ENCODE results near the gene HUS1B. TPM values are rescaled to one million over a fixed set of nuclear protein-coding genes. Genes with fewer than 3 reads are reported as not detected.

HUS1B gene
- total and polyA plus RNA-seq, 9 of the 15 experiments (the other 6 are each of a cell fraction or from before 2014, with no cell fraction given): 0.16 to 1.4 (median 0.38) TPM; not detected in 1

GRCh38 chr6:624979-625378 is 31.9 kb downstream of the HUS1B start:
- Histone ChIP-seq H3K79me2 (ENCODE audit: control insufficient read depth, insufficient read depth, low read length) (no peaks in the 10 kb centered on the region), H3K9me3 (replicated peaks; ENCODE audit: control insufficient read depth, insufficient read depth, low read depth, low read length) (no peaks in the 10 kb centered on the region), H3K36me3 (ENCODE audit: control insufficient read depth, insufficient read depth, low read length) (no peaks in the 10 kb centered on the region; the same call in 1 of the 3 replicates), H3K9ac (ENCODE audit: insufficient read depth in 1 of 2, low read depth in 2 of 2, low read length in 2 of 2) (no peak overlapping the region), H3K9me1 (ENCODE audit: control insufficient read depth, insufficient read depth, low read length) (no peaks in the 10 kb centered on the region), H2AFZ (ENCODE audit: low read depth, low read length) (no peak overlapping the region), H3K4me1 (replicated peaks in 1 of 2; ENCODE audit: control insufficient read depth in 2 of 2, insufficient read depth in 2 of 2, low read length in 2 of 2) (peaks cover 5 to 6% of the 10 kb centered on the region in 2 experiments; a peak in 2 of 5 replicates), H3K27ac (ENCODE audit: extremely low read depth, low read depth, low read length) (no peak overlapping the region), H3K27me3 (ENCODE audit: control insufficient read depth in 2 of 2, insufficient read depth in 2 of 2, low read length in 2 of 2) (no peaks in the 10 kb centered on the region; a peak in 1 of 5 replicates), H3K4me3 (no peak overlapping the region), H4K20me1 (replicated peaks; ENCODE audit: control insufficient read depth, insufficient read depth, low read length) (no peaks in the 10 kb centered on the region), H3K4me2 (ENCODE audit: insufficient read depth, low read length) (no peak overlapping the region)
- ATAC-seq: peak; percentile 74
- FAIRE-seq: peak; percentile 83
- CTCF ChIA-PET (ENCODE audit: low intra/inter-chr PET ratio): interaction anchor here (1.0 kb wide), 2 partner anchors 61 to 173 kb away, joined by 4 read pairs; no protein-coding TSS in a partner anchor
- BruUV-seq (replicated peaks): no TSS peak
- intact Hi-C loops (cut with micrococcal nuclease): loop anchor here (2.0 kb wide), 1 partner anchor 32 kb away; no protein-coding TSS in a partner anchor
- POLR2A ChIA-PET: interaction anchor here (1.0 kb wide), 1 partner anchor 379 kb away, joined by 3 read pairs; no protein-coding TSS in a partner anchor
- in situ Hi-C loops (cut with MboI): no loop called here
- 81% methylated on average over 11 of the region's 11 CpGs for WGBS (ENCODE audit: insufficient coverage, low coverage, missing lambda C conversion rate)
- DNase-seq (ENCODE audit: extremely low read depth in 1 of 4, low spot score in 3 of 4): peak in 2 of 4 experiments; percentile 22 to 40
- TF ChIP-seq RNF2 (IDR thresholded peaks at IDR 0.05) (no peak), GATAD2B (IDR thresholded peaks at IDR 0.05; ENCODE audit: borderline replicate concordance) (no peak), SP2 (IDR thresholded peaks at IDR 0.05; ENCODE audit: extremely low read depth, low read depth, low read length, poor library complexity, severe bottlenecking) (peak; percentile 14), SRF (CRISPR knock-in tag; IDR thresholded peaks at IDR 0.05) (no peak), KHSRP (IDR thresholded peaks at IDR 0.05) (no peak), RAD21 (CRISPR knock-in tag; conservative IDR thresholded peaks at IDR 0.05 in 1 of 2, IDR thresholded peaks at IDR 0.05 in 1 of 2) (peak; percentile 35 to 48)
- TF ChIP-seq, protein P1, sequence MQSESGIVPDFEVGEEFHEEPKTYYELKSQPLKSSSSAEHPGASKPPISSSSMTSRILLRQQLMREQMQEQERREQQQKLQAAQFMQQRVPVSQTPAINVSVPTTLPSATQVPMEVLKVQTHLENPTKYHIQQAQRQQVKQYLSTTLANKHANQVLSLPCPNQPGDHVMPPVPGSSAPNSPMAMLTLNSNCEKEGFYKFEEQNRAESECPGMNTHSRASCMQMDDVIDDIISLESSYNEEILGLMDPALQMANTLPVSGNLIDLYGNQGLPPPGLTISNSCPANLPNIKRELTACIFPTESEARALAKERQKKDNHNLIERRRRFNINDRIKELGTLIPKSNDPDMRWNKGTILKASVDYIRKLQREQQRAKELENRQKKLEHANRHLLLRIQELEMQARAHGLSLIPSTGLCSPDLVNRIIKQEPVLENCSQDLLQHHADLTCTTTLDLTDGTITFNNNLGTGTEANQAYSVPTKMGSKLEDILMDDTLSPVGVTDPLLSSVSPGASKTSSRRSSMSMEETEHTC (IDR thresholded peaks at IDR 0.05): no peak
- TF ChIP-seq, protein P2, sequence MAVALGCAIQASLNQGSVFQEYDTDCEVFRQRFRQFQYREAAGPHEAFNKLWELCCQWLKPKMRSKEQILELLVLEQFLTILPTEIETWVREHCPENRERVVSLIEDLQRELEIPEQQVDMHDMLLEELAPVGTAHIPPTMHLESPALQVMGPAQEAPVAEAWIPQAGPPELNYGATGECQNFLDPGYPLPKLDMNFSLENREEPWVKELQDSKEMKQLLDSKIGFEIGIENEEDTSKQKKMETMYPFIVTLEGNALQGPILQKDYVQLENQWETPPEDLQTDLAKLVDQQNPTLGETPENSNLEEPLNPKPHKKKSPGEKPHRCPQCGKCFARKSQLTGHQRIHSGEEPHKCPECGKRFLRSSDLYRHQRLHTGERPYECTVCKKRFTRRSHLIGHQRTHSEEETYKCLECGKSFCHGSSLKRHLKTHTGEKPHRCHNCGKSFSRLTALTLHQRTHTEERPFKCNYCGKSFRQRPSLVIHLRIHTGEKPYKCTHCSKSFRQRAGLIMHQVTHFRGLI (CRISPR knock-in tag; IDR thresholded peaks at IDR 0.05): no peak
- TF ChIP-seq, protein P3, sequence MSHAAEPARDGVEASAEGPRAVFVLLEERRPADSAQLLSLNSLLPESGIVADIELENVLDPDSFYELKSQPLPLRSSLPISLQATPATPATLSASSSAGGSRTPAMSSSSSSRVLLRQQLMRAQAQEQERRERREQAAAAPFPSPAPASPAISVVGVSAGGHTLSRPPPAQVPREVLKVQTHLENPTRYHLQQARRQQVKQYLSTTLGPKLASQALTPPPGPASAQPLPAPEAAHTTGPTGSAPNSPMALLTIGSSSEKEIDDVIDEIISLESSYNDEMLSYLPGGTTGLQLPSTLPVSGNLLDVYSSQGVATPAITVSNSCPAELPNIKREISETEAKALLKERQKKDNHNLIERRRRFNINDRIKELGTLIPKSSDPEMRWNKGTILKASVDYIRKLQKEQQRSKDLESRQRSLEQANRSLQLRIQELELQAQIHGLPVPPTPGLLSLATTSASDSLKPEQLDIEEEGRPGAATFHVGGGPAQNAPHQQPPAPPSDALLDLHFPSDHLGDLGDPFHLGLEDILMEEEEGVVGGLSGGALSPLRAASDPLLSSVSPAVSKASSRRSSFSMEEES (CRISPR knock-in tag; IDR thresholded peaks at IDR 0.05): no peak
